Heart left ventricle (tissue), 16 donors: ENCODE results near the gene ASAP2. TPM values are rescaled to one million over a fixed set of nuclear protein-coding genes. Genes with fewer than 3 reads are reported as not detected.

Experiments used
- ATAC-seq, 4 donors: fragments of 200-7000 bp; cut with Tn5 transposase; one replicate each; pipeline ENCODE4 v1.9.1; 2020 to 2022; ENCODE audit warnings: moderate library complexity in 4 of 4, mild to moderate bottlenecking in 3 of 4, moderate number of reproducible peaks in 1 of 4
- DNase-seq, 5 donors: peaks; one replicate each; pipeline ENCODE4 v3.0.0-alpha.2; 2020
- H3K27ac ChIP-seq, 12 donors: fragments of 200-600 bp; sonication (generic) in 4 of 12; one replicate each; pipeline versions ENCODE4 v1.5.0 to v1.8.0; 2016 to 2022; ENCODE audit warnings: mild to moderate bottlenecking in 2 of 12
- H3K27me3 ChIP-seq, 9 donors: fragments of 200-600 bp; sonication (generic) in 2 of 9; one replicate each; pipeline versions ENCODE4 v1.5.1 to v1.8.0; 2016 to 2022; ENCODE audit warnings: mild to moderate bottlenecking in 3 of 9
- H3K36me3 ChIP-seq, 9 donors: fragments of 200-600 bp; sonication (generic) in 2 of 9; one replicate each; pipeline versions ENCODE4 v1.5.0 to v1.8.0; 2018 to 2022; ENCODE audit warnings: mild to moderate bottlenecking in 2 of 9
- H3K4me1 ChIP-seq, 12 donors: fragments of 200-600 bp; sonication (generic) in 4 of 12; one replicate each; pipeline versions ENCODE4 v1.5.0 to v1.8.0; 2016 to 2022; ENCODE audit warnings: mild to moderate bottlenecking in 3 of 12
- H3K4me3 ChIP-seq, 12 donors: fragments of 200-600 bp; sonication (generic) in 4 of 12; one replicate each; pipeline versions ENCODE4 v1.5.0 to v1.8.0; 2017 to 2022; ENCODE audit warnings: mild to moderate bottlenecking in 9 of 12, moderate library complexity in 4 of 12
- H3K9me3 ChIP-seq, 12 donors: fragments of 200-600 bp; sonication (generic) in 4 of 12; one replicate each; pipeline versions ENCODE4 v1.5.0 to v1.8.0; 2016 to 2022; ENCODE audit warnings: mild to moderate bottlenecking in 1 of 12
- POLR2A ChIP-seq, 2 donors: fragments of 450-650 bp; IDR thresholded peaks; one replicate each; pipeline ENCODE4 v1.6.1; 2017; ENCODE audit warnings: antibody characterized with exemption in 2 of 2, mild to moderate bottlenecking in 2 of 2, moderate library complexity in 2 of 2
- WGBS, 4 donors: extraction: QIAGEN DNeasy Blood & Tissue Kit in 2 of 4; methylation state at CpG; one replicate each; pipeline versions ENCODE4 v1.1.5 to v1.1.7; 2013 to 2018; 5-methylcytosine and 5-hydroxymethylcytosine counted together
- intact Hi-C, 10 donors: fragments of 100-400 bp; cut with DNase I; formaldehyde crosslinking; loops; one replicate each; pipeline versions ENCODE4 v1.11.1 to v1.14.2; 2022
- polyA plus RNA-seq, 2 donors: library from polyadenylated mRNA; stranded (reverse); fragments of 200-250 nt; gene quantifications; one replicate each; pipeline ENCODE4 v1.2.3, GENCODE V29; 2013
- total RNA-seq, 9 donors: library from RNA; depleted of rRNA in 2 of 9; stranded (reverse); fragments of >200 nt in 2 of 9; fragmentation: NEBNext Ultra II Directional in 3 of 9; extraction: Animal tissue kit (Norgen Biotek cat#: 25700) in 3 of 9; gene quantifications; one replicate each; pipeline versions ENCODE4 v1.1.0 to v1.2.4, GENCODE V29; 2016 to 2023
- TF ChIP-seq, protein P1 (sequence below), 12 donors: fragments of 200-600 bp; sonication (generic) in 4 of 12; IDR thresholded peaks; one replicate each; pipeline versions ENCODE4 v1.5.0 to v1.8.0; 2018 to 2022; ENCODE audit warnings: antibody characterized with exemption in 12 of 12, mild to moderate bottlenecking in 5 of 12
- donor health status: ischemic (EF 13 %, LVEDD 7.1; RV severe dilation, severe dysfunction).
- donor health status: healthy with polysubstance abuse.
- donor health status: DM: no; HTN: yes; CAD: no.
- donor health status: DM: no; HTN: no; CAD: no.
- donor health status: ischemic (EF 25% LVEDD 6.9; RV normal size, moderate dysfunction).
- donor health status: ischemic (EF 25% LVEDD 5.7; RV mildly dilated, moderate dysfunction).
- donor health status: healthy.
- donor health status: DM: yes; HTN: yes; CAD: no.
- donor health status: ischemic (EF 35%, LVEDD 5.7; RV mildly dilated, moderate dysfunction).
- donor health status: nonischemic (EF 11% LVEDD 7.7; RV severe dilation, severe dysfunction).
- donor health status: DM: yes; HTN: yes; CAD: no.
- donor health status: PGD.
- donor health status: ischemic (EF 29% LVEDD 5.4; RV normal size, mild dysfunction).
- donor health status: nonischemic (EF 23%, LVEDD 6.1; RV moderate dilation, normal function).

The ASAP2 gene
- total and polyA plus RNA-seq, 11 donors, result 6.7 to 17.0 (median 11.9) TPM

DNA sequence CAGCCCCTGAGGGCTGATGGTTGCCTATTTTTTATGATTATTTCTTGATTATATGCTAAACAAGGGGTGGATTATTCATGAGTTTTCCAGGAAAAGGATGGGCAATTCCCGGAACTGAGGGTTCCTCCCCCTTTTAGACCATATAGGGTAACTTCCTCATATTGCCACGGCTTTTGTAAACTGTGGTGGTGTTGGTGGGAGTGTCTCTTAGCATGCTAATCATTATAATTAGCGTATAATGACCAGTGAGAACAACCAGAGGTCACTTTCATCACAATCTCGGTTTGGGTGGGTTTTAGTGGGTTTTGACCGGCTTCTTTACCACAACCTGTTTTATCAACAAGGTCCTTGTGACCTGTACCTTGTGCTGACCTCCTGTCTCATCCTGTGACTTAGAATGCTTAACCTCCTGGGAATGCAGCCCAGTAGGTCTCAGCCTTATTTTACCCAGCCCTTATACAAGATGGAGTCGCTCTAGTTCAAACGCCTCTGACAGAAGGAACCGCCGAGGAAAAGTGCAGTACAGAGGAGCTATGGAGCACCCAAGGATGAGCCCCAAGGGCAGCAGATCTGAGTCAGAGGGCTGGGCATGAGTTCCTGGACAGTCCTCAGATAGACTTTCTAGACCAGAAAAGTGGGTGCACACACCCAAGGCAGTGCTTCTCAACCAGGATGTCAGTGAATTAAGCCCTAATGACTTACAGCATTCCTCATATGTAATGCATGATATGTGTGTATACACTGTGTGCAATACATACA, 37.1 kb upstream of the ASAP2 start:
- WGBS, 4 donors, result 83 to 89% (median 86%) methylated on average over 9 of the region's 9 CpGs
- ATAC-seq, result no peak
- Histone ChIP-seq H3K36me3 (no peaks in the 10 kb centered on the region), H3K9me3 (no peaks in the 10 kb centered on the region), H3K27me3 (no peaks in the 10 kb centered on the region), H3K27ac (peak overlapping the region in 1 of 12 donors; percentile 48), H3K4me3 (no peak overlapping the region), H3K4me1 (peaks cover 0 to 59% (median 3%) of the 10 kb centered on the region in 12 donors)
- DNase-seq, result no peak
- intact Hi-C loops, result no loop called here
- TF ChIP-seq, protein P1, sequence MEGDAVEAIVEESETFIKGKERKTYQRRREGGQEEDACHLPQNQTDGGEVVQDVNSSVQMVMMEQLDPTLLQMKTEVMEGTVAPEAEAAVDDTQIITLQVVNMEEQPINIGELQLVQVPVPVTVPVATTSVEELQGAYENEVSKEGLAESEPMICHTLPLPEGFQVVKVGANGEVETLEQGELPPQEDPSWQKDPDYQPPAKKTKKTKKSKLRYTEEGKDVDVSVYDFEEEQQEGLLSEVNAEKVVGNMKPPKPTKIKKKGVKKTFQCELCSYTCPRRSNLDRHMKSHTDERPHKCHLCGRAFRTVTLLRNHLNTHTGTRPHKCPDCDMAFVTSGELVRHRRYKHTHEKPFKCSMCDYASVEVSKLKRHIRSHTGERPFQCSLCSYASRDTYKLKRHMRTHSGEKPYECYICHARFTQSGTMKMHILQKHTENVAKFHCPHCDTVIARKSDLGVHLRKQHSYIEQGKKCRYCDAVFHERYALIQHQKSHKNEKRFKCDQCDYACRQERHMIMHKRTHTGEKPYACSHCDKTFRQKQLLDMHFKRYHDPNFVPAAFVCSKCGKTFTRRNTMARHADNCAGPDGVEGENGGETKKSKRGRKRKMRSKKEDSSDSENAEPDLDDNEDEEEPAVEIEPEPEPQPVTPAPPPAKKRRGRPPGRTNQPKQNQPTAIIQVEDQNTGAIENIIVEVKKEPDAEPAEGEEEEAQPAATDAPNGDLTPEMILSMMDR (IDR thresholded peaks at IDR 0.05), result no peak
- no peak for TF ChIP-seq POLR2A (IDR thresholded peaks at IDR 0.05)

DNA sequence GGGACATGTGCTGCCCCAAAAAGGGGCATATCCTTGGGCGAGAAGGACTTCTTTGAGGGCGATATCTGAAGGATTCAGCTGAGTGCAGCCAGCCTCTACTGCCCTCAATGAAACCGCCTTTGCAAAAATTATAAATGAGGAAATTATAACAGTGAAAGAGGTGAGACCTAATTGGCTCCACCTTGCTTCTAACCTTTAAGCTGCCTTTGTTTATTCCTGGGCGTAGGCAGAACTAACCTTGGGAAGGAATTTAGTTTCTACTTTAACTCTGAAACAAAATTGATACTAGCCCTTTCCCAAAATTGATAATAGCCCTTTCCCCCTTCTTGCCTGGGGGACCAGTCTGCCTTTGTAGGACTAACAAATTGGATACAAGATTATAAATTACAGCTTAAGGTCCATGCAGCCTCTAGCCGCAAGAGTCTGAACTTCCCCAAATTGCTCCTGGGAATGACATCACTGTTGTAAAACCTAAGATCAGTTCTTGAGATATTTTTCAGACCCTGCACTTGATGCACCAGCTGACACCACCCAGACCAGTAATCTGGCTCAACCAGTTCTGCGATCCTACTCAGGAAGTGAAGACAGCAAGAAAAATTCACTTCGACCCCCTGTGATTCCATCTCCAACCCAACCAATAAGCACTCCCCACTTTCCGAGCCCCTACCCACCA, 36.0 kb upstream of the ASAP2 start:
- no peak for TF ChIP-seq POLR2A (IDR thresholded peaks at IDR 0.05)
- TF ChIP-seq, protein P1 (IDR thresholded peaks at IDR 0.05), result no peak
- 88 to 94% (median 91%) methylated on average over 8 of the region's 8 CpGs for WGBS, 4 donors
- no peaks in the 10 kb centered on the region for H3K27me3 ChIP-seq

DNA sequence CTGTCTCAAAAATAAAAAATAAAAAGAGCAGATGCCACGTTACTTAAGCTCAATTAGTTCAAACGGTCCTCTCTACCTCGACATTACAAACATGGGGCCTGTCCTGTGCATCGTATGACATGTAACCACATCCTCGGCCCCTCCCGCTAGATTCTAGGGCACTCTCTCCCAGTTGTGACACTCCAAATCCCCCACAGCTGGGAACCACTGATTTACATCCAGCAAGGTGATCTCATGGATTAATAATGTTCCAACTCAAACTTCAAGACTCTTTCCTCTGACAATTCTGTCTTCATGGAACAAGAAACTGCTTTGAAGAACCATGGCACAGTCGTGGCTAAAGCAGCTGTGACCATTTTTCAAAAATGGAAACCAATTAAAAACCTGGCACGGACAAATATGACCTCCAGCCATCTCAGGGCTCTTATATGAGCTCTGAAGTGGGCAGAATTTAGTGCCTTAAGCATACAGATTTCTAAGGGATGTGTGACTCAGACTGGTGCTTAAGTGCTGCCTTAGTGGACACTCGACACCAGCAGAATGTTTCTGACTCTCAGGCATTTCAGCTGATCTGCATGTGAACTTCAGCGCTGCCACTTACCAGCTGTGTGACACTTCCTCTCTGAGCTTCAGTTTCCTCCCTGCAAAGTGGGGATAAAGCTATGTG, 31.7 kb upstream of the ASAP2 start:
- peaks cover 0 to 39% (median 14%) of the 10 kb centered on the region in 12 donors for H3K4me1 ChIP-seq
- ATAC-seq, result no peak
- H3K9me3 ChIP-seq, result no peaks in the 10 kb centered on the region
- DNase-seq, result no peak
- 59 to 72% (median 72%) methylated on average over 10 of the region's 10 CpGs for WGBS, 4 donors
- no peaks in the 10 kb centered on the region for H3K27me3 ChIP-seq
- H3K27ac ChIP-seq, result peak overlapping the region in 3 of 12 donors; percentile 48 to 52 (median 51)
- intact Hi-C loops, result no loop called here
- no peak for TF ChIP-seq POLR2A (IDR thresholded peaks at IDR 0.05)
- TF ChIP-seq, protein P1 (IDR thresholded peaks at IDR 0.05), result no peak
- H3K36me3 ChIP-seq, result no peaks in the 10 kb centered on the region
- no peak overlapping the region for H3K4me3 ChIP-seq

More for the DNA sequence above, 36.0 kb upstream of the ASAP2 start:
- H3K27ac ChIP-seq, result no peak overlapping the region
- H3K4me1 ChIP-seq, result peaks cover 0 to 61% (median 3%) of the 10 kb centered on the region in 12 donors
- H3K4me3 ChIP-seq, result no peak overlapping the region
- DNase-seq, result no peak
- intact Hi-C loops, result no loop called here
- no peak for ATAC-seq
- no peaks in the 10 kb centered on the region for H3K9me3 ChIP-seq
- no peaks in the 10 kb centered on the region for H3K36me3 ChIP-seq
